HepG2 (cell line): ENCODE results near the gene NKAIN2. TPM values are rescaled to one million over a fixed set of nuclear protein-coding genes. Genes with fewer than 3 reads are reported as not detected.

ENCODE experiments used
- ATAC-seq: fragments of 200-7000 bp; cut with Tn5 transposase; 3 replicates; pipeline ENCODE4 v1.9.1; 2020; ENCODE audit warnings: mild to moderate bottlenecking, moderate library complexity
- BruUV-seq: library from RNA; stranded (reverse); fragments of 400-500 nt; replicated peaks from 2 replicates; lab custom pipeline; 2021; lab: Mats Ljungman, UMichigan
- CTCF ChIA-PET: fragments of 300-600 bp; formaldehyde crosslinking; extraction: SDS; loops from one replicate; lab custom pipeline; 2021; ENCODE audit warnings: low total read pairs, inconsistent platforms, low intra/inter-chr PET ratio; lab: Yijun Ruan, JAX
- POLR2A ChIA-PET: fragments of 350-600 bp; sonication (Branson Sonifier 250); formaldehyde crosslinking; loops from one replicate; lab custom pipeline; 2020; ENCODE audit warnings: antibody characterized with exemption, inconsistent platforms; lab: Yijun Ruan, JAX
- DNase-seq: peaks from one replicate; pipeline ENCODE4 v3.0.0-alpha.2; 2015; ENCODE audit warnings: low spot score
- FAIRE-seq: peaks from 3 replicates; lab custom pipeline; 2011; peaks lifted over from hg19 to GRCh38; lab: Jason Lieb, UNC
- H2AFZ ChIP-seq: one replicate; pipeline ENCODE4 v1.6.1; 2011; ENCODE audit warnings: low read length, inconsistent platforms
- H3K27ac ChIP-seq: fragments of 300-600 bp; 3 replicates; pipeline ENCODE4 v1.8.0; 2011; ENCODE audit warnings: mixed run types, mild to moderate bottlenecking, mixed read lengths, low read length, inconsistent platforms; ENCODE audit not compliant: insufficient read depth; ENCODE audit errors: extremely low read length
- H3K27me3 ChIP-seq, 2 experiments: fragments of 200-600 bp in 1 of 2; 2 replicates in 1 of 2; 3 replicates in 1 of 2; pipeline versions ENCODE4 v1.6.0 to v1.8.0; 2011; ENCODE audit warnings: low read length in 2 of 2, mild to moderate bottlenecking in 2 of 2, moderate library complexity in 2 of 2, inconsistent platforms in 1 of 2; ENCODE audit not compliant: insufficient read depth in 2 of 2, control insufficient read depth in 1 of 2
- H3K36me3 ChIP-seq, 2 experiments: fragments of 200-600 bp in 1 of 2; replicated peaks in 1 of 2; 2 replicates in 1 of 2; 3 replicates in 1 of 2; pipeline versions ENCODE4 v1.5.1 to v1.8.0; 2011; ENCODE audit warnings: low read length in 2 of 2, inconsistent platforms in 1 of 2; ENCODE audit not compliant: insufficient read depth in 2 of 2, control insufficient read depth in 1 of 2
- H3K4me1 ChIP-seq: 2 replicates; pipeline ENCODE4 v1.5.1; 2012; ENCODE audit warnings: low read length, inconsistent platforms; ENCODE audit not compliant: insufficient read depth
- H3K4me2 ChIP-seq: 2 replicates; pipeline ENCODE4 v1.6.0; 2011; ENCODE audit warnings: low read depth, low read length, inconsistent platforms
- H3K4me3 ChIP-seq, 3 experiments: fragments of 200-600 bp in 1 of 3; sonication (generic), shearing (Covaris generic) in 1 of 3; replicated peaks in 1 of 3; 2 replicates each; pipeline ENCODE4 v1.5.1; 2011 to 2016; ENCODE audit warnings: low read length in 3 of 3, inconsistent platforms in 2 of 3, low read depth in 2 of 3, mild to moderate bottlenecking in 2 of 3, control low read depth in 1 of 3, mixed read lengths in 1 of 3; ENCODE audit not compliant: insufficient read depth in 1 of 3
- H3K79me2 ChIP-seq: one replicate; pipeline ENCODE4 v1.6.1; 2011; ENCODE audit warnings: low read length, inconsistent platforms; ENCODE audit not compliant: insufficient read depth
- H3K9ac ChIP-seq: 2 replicates; pipeline ENCODE4 v1.6.0; 2011; ENCODE audit warnings: mild to moderate bottlenecking, low read depth, low read length, inconsistent platforms; ENCODE audit not compliant: insufficient read depth
- H3K9me3 ChIP-seq: 2 replicates; pipeline ENCODE4 v1.5.1; 2012; ENCODE audit warnings: mild to moderate bottlenecking, low read length
- H4K20me1 ChIP-seq: 2 replicates; pipeline ENCODE4 v1.6.0; 2011; ENCODE audit warnings: inconsistent platforms, mild to moderate bottlenecking, low read length, moderate library complexity; ENCODE audit not compliant: insufficient read depth
- FLYWCH1 ChIP-seq: sonication (generic); formaldehyde crosslinking; IDR thresholded peaks from 2 replicates; pipeline ENCODE4 v1.8.1; 2023; ENCODE audit warnings: mild to moderate bottlenecking, missing genetic modification reagents
- ZNF678 ChIP-seq: sonication (generic); formaldehyde crosslinking; IDR thresholded peaks from 2 replicates; pipeline ENCODE4 v1.4.0; 2020; ENCODE audit warnings: mild to moderate bottlenecking, missing genetic modification reagents
- WGBS: methylation state at CpG from one replicate; pipeline ENCODE4 v1.1.6; 2017; ENCODE audit warnings: low lambda C conversion rate; 5-methylcytosine and 5-hydroxymethylcytosine counted together
- in situ Hi-C: cut with HindIII; loops from 2 replicates; pipeline ENCODE4 v1.10.0; 2017; ENCODE audit warnings: low pct_unique_long_range_greater_than_20kb; ENCODE audit not compliant: extremely low pct_ligation_motif_present
- intact Hi-C: fragments of 100-400 bp; cut with micrococcal nuclease; formaldehyde crosslinking; loops from one replicate; pipeline ENCODE4 v1.10.0; 2022; ENCODE audit not compliant: unreplicated experiment
- polyA plus RNA-seq, 8 experiments: library from polyadenylated mRNA; depleted of rRNA in 3 of 8; stranded (reverse) in 7 of 8; unstranded in 1 of 8; fragments of >200 nt; fragmentation: Illumina TruSeq in 4 of 8; extraction: Trizol in 4 of 8; gene quantifications; 2 replicates each; pipeline versions ENCODE4 v1.2.1 to v1.2.3, GENCODE V29; 2011 to 2016; ENCODE audit warnings: low read depth in 4 of 8, missing spikeins in 1 of 8, mixed read lengths in 1 of 8; ENCODE audit not compliant: insufficient read depth in 1 of 8
- total RNA-seq, 5 experiments: library from RNA; depleted of rRNA; stranded (reverse); fragments of >200 nt; fragmentation: Illumina TruSeq; extraction: Trizol; gene quantifications; 2 replicates each; pipeline ENCODE4 v1.2.3, GENCODE V29; 2016; ENCODE audit warnings: low read depth in 1 of 5
- TF ChIP-seq, protein P1 (sequence below): sonication (generic); formaldehyde crosslinking; IDR thresholded peaks from 2 replicates; pipeline ENCODE4 v1.8.0; 2022; ENCODE audit warnings: mild to moderate bottlenecking, missing genetic modification reagents, borderline replicate concordance
- TF ChIP-seq, protein P2 (sequence below): sonication (generic); formaldehyde crosslinking; IDR thresholded peaks from 2 replicates; pipeline ENCODE4 v1.4.0; 2020; ENCODE audit warnings: missing genetic modification reagents, borderline replicate concordance
- TF ChIP-seq, protein P3 (sequence below): sonication (generic); formaldehyde crosslinking; IDR thresholded peaks from 2 replicates; pipeline ENCODE4 v1.4.0; 2020; ENCODE audit warnings: mild to moderate bottlenecking, missing genetic modification reagents, borderline replicate concordance
- TF ChIP-seq, protein P4 (sequence below): sonication (generic); formaldehyde crosslinking; IDR thresholded peaks from 2 replicates; pipeline ENCODE4 v1.4.0; 2020; ENCODE audit warnings: missing genetic modification reagents
- TF ChIP-seq, protein P5 (sequence below): sonication (generic); formaldehyde crosslinking; IDR thresholded peaks from 2 replicates; pipeline ENCODE4 v1.5.0; 2020; ENCODE audit warnings: mild to moderate bottlenecking, missing genetic modification reagents

Gene NKAIN2
- total and polyA plus RNA-seq, 2 of the 13 experiments (the other 11 are each of a cell fraction or from before 2014, with no cell fraction given), result not detected

DNA sequence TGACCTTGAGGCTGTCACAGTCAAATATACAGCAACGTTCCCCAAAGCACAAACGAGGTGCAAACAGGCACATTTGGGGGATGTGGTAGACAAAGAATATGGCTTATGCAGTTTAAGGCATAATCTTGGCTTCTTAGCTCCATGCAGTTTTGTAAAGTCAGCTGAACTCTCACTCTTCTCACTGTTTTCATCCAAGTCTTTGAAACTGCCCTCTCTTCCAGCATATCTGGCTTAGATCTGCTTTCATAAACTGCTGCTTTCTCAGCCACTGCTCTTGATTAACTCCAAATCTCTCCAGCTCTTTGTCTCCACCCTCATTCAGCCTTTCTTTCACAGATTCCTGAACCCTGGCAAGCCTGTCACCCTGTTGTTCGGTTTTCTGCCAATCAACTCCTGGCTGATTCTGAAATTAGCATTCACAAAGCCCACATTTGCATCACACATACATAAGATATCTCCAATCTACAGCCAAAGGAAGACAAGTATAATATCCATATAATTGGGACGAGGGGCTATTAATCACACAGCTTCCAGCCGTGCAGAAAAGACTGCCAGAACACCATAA is 857.5 kb downstream of the NKAIN2 start:
- intact Hi-C loops, result no loop called here
- FAIRE-seq (no peak), DNase-seq (no peak), ATAC-seq (no peak)
- H3K4me2 ChIP-seq, result no peak overlapping the region
- no peaks in the 10 kb centered on the region for H4K20me1 ChIP-seq
- peaks cover 9% of the 10 kb centered on the region; the same call in 1 of the 2 replicates for H3K9me3 ChIP-seq
- WGBS, result under 1% methylated on average over 5 of the region's 5 CpGs
- H2AFZ ChIP-seq, result peak overlapping the region; percentile 3
- H3K79me2 ChIP-seq, result no peaks in the 10 kb centered on the region
- POLR2A ChIA-PET, result no interaction called here
- H3K4me3 ChIP-seq, result no peak overlapping the region
- no TSS peak for BruUV-seq
- no peaks in the 10 kb centered on the region for H3K36me3 ChIP-seq
- H3K27me3 ChIP-seq, result no peaks in the 10 kb centered on the region
- H3K9ac ChIP-seq, result no peak overlapping the region
- H3K4me1 ChIP-seq, result no peaks in the 10 kb centered on the region
- CTCF ChIA-PET, result no interaction called here
- H3K27ac ChIP-seq, result no peak overlapping the region
- in situ Hi-C loops, result no loop called here
- TF ChIP-seq, protein P1, sequence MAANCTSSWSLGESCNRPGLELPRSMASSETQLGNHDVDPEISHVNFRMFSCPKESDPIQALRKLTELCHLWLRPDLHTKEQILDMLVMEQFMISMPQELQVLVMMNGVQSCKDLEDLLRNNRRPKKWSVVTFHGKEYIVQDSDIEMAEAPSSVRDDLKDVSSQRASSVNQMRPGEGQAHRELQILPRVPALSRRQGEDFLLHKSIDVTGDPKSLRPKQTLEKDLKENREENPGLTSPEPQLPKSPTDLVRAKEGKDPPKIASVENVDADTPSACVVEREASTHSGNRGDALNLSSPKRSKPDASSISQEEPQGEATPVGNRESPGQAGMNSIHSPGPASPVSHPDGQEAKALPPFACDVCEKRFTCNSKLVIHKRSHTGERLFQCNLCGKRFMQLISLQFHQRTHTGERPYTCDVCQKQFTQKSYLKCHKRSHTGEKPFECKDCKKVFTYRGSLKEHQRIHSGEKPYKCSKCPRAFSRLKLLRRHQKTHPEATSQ (CRISPR knock-in tag), result no peak
- TF ChIP-seq, protein P2, sequence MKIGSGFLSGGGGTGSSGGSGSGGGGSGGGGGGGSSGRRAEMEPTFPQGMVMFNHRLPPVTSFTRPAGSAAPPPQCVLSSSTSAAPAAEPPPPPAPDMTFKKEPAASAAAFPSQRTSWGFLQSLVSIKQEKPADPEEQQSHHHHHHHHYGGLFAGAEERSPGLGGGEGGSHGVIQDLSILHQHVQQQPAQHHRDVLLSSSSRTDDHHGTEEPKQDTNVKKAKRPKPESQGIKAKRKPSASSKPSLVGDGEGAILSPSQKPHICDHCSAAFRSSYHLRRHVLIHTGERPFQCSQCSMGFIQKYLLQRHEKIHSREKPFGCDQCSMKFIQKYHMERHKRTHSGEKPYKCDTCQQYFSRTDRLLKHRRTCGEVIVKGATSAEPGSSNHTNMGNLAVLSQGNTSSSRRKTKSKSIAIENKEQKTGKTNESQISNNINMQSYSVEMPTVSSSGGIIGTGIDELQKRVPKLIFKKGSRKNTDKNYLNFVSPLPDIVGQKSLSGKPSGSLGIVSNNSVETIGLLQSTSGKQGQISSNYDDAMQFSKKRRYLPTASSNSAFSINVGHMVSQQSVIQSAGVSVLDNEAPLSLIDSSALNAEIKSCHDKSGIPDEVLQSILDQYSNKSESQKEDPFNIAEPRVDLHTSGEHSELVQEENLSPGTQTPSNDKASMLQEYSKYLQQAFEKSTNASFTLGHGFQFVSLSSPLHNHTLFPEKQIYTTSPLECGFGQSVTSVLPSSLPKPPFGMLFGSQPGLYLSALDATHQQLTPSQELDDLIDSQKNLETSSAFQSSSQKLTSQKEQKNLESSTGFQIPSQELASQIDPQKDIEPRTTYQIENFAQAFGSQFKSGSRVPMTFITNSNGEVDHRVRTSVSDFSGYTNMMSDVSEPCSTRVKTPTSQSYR (CRISPR knock-in tag), result no peak
- TF ChIP-seq ZNF678, result no peak
- no peak for TF ChIP-seq FLYWCH1 (CRISPR knock-in tag)
- TF ChIP-seq, protein P3, sequence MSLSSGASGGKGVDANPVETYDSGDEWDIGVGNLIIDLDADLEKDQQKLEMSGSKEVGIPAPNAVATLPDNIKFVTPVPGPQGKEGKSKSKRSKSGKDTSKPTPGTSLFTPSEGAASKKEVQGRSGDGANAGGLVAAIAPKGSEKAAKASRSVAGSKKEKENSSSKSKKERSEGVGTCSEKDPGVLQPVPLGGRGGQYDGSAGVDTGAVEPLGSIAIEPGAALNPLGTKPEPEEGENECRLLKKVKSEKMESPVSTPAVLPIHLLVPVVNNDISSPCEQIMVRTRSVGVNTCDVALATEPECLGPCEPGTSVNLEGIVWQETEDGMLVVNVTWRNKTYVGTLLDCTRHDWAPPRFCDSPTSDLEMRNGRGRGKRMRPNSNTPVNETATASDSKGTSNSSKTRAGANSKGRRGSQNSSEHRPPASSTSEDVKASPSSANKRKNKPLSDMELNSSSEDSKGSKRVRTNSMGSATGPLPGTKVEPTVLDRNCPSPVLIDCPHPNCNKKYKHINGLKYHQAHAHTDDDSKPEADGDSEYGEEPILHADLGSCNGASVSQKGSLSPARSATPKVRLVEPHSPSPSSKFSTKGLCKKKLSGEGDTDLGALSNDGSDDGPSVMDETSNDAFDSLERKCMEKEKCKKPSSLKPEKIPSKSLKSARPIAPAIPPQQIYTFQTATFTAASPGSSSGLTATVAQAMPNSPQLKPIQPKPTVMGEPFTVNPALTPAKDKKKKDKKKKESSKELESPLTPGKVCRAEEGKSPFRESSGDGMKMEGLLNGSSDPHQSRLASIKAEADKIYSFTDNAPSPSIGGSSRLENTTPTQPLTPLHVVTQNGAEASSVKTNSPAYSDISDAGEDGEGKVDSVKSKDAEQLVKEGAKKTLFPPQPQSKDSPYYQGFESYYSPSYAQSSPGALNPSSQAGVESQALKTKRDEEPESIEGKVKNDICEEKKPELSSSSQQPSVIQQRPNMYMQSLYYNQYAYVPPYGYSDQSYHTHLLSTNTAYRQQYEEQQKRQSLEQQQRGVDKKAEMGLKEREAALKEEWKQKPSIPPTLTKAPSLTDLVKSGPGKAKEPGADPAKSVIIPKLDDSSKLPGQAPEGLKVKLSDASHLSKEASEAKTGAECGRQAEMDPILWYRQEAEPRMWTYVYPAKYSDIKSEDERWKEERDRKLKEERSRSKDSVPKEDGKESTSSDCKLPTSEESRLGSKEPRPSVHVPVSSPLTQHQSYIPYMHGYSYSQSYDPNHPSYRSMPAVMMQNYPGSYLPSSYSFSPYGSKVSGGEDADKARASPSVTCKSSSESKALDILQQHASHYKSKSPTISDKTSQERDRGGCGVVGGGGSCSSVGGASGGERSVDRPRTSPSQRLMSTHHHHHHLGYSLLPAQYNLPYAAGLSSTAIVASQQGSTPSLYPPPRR (CRISPR knock-in tag), result no peak
- TF ChIP-seq, protein P4, sequence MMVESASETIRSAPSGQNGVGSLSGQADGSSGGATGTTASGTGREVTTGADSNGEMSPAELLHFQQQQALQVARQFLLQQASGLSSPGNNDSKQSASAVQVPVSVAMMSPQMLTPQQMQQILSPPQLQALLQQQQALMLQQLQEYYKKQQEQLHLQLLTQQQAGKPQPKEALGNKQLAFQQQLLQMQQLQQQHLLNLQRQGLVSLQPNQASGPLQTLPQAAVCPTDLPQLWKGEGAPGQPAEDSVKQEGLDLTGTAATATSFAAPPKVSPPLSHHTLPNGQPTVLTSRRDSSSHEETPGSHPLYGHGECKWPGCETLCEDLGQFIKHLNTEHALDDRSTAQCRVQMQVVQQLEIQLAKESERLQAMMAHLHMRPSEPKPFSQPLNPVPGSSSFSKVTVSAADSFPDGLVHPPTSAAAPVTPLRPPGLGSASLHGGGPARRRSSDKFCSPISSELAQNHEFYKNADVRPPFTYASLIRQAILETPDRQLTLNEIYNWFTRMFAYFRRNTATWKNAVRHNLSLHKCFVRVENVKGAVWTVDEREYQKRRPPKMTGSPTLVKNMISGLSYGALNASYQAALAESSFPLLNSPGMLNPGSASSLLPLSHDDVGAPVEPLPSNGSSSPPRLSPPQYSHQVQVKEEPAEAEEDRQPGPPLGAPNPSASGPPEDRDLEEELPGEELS (CRISPR knock-in tag), result no peak
- TF ChIP-seq, protein P5, sequence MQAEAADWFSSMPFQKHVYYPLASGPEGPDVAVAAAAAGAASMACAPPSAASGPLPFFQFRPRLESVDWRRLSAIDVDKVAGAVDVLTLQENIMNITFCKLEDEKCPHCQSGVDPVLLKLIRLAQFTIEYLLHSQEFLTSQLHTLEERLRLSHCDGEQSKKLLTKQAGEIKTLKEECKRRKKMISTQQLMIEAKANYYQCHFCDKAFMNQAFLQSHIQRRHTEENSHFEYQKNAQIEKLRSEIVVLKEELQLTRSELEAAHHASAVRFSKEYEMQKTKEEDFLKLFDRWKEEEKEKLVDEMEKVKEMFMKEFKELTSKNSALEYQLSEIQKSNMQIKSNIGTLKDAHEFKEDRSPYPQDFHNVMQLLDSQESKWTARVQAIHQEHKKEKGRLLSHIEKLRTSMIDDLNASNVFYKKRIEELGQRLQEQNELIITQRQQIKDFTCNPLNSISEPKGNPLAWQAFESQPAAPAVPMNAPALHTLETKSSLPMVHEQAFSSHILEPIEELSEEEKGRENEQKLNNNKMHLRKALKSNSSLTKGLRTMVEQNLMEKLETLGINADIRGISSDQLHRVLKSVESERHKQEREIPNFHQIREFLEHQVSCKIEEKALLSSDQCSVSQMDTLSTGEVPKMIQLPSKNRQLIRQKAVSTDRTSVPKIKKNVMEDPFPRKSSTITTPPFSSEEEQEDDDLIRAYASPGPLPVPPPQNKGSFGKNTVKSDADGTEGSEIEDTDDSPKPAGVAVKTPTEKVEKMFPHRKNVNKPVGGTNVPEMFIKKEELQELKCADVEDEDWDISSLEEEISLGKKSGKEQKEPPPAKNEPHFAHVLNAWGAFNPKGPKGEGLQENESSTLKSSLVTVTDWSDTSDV (CRISPR knock-in tag), result no peak
